Measurements from ENCODE around the gene SUSD4. TPM values are rescaled to one million over a fixed set of nuclear protein-coding genes. Genes with fewer than 3 reads are reported as not detected.
A peak's percentile ranks its signal among the peaks of the same experiment; 100 is the strongest.

The SUSD4 gene
- total and polyA plus RNA-seq, 9 of the 15 experiments (the other 6 are each of a cell fraction or from before 2014, with no cell fraction given), result 0.06 to 1.7 (median 0.09) TPM; not detected in 4

DNA sequence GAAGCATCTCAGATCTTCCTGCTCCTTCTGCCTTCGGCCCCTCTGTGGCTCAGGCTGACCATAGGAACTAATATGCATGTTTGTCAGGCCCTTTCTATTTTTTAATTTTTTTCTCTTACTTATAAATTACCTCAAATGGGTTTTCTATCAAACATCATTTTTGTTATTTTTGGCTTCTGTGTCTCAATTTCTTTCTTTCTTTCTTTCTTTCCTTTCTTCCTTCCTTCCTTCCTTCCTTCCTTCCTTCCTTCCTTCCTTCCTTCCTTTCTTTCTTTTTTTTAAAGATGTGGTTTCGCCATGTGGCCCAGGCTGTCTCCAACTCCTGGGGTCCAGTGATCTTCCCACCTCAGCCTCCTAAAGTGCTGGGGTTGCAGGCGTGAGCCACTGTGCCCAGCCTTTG lies 184.7 kb downstream of the SUSD4 start:
- H3K9ac ChIP-seq (ENCODE audit: insufficient read depth in 1 of 2, low read depth in 2 of 2, low read length in 2 of 2), result no peak overlapping the region
- ChIA-PET POLR2A (no interaction called here), CTCF (ENCODE audit: low intra/inter-chr PET ratio) (no interaction called here)
- ATAC-seq (no peak), FAIRE-seq (no peak), DNase-seq (ENCODE audit: extremely low read depth in 1 of 4, low spot score in 3 of 4) (no peak)
- no peaks in the 10 kb centered on the region for H3K79me2 ChIP-seq (ENCODE audit: control insufficient read depth, insufficient read depth, low read length)
- H2AFZ ChIP-seq (ENCODE audit: low read depth, low read length), result no peak overlapping the region
- H3K9me1 ChIP-seq (ENCODE audit: control insufficient read depth, insufficient read depth, low read length), result no peaks in the 10 kb centered on the region
- no peaks in the 10 kb centered on the region for H4K20me1 ChIP-seq (replicated peaks; ENCODE audit: control insufficient read depth, insufficient read depth, low read length)
- 40% methylated on average over 3 of the region's 3 CpGs for whole genome bisulfite sequencing (ENCODE audit: insufficient coverage, low coverage, missing lambda C conversion rate)
- H3K4me1 ChIP-seq (replicated peaks in 1 of 2; ENCODE audit: control insufficient read depth in 2 of 2, insufficient read depth in 2 of 2, low read length in 2 of 2), result no peaks in the 10 kb centered on the region; a peak in 2 of 5 replicates
- H3K27me3 ChIP-seq (ENCODE audit: control insufficient read depth in 2 of 2, insufficient read depth in 2 of 2, low read length in 2 of 2), result no peaks in the 10 kb centered on the region; a peak in 1 of 5 replicates
- no peaks in the 10 kb centered on the region for H3K36me3 ChIP-seq (ENCODE audit: control insufficient read depth, insufficient read depth, low read length)
- in situ Hi-C loops (cut with MboI) (no loop called here), intact Hi-C loops (cut with micrococcal nuclease) (loop anchor here (5.0 kb wide), 1 partner anchor 153 kb away; no protein-coding TSS in a partner anchor)
- no peak overlapping the region for H3K4me3 ChIP-seq
- no peak overlapping the region for H3K4me2 ChIP-seq (ENCODE audit: insufficient read depth, low read length)
- H3K27ac ChIP-seq (ENCODE audit: extremely low read depth, low read depth, low read length), result no peak overlapping the region
- no peak for TF ChIP-seq MYC (IDR thresholded peaks at IDR 0.05; ENCODE audit: low read depth, low read length)
- TF ChIP-seq MYC (CRISPR knock-in tag; IDR thresholded peaks at IDR 0.05; ENCODE audit: borderline replicate concordance, low read depth), result no peak
- TF ChIP-seq, protein P1, sequence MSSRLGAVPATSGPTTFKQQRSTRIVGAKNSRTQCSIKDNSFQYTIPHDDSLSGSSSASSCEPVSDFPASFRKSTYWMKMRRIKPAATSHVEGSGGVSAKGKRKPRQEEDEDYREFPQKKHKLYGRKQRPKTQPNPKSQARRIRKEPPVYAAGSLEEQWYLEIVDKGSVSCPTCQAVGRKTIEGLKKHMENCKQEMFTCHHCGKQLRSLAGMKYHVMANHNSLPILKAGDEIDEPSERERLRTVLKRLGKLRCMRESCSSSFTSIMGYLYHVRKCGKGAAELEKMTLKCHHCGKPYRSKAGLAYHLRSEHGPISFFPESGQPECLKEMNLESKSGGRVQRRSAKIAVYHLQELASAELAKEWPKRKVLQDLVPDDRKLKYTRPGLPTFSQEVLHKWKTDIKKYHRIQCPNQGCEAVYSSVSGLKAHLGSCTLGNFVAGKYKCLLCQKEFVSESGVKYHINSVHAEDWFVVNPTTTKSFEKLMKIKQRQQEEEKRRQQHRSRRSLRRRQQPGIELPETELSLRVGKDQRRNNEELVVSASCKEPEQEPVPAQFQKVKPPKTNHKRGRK (tag; IDR thresholded peaks at IDR 0.05), result peak; percentile 66; the same call in 1 of the 2 replicates
- no peaks in the 10 kb centered on the region for H3K9me3 ChIP-seq (replicated peaks; ENCODE audit: control insufficient read depth, insufficient read depth, low read depth, low read length)
- no TSS peak for BruUV-seq (replicated peaks)

DNA sequence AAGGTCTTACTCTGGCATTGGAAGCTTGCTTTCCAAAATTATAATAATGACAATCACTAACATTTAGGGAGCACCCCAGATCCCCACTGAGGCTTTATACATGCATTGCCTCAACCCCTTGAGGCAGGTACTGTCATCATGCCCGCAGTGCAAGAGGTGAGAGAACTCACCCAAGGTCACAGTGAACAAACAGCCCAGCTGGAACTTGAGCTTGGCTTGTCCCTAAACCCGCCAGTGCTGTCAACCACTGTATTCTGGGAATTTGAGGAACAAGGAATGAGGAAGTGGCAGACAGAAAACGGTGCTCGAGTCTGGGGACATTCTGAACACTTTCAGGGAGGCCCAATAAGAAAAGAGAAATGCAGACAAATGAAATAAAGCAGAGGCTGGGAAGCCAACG lies 186.3 kb downstream of the SUSD4 start:
- in situ Hi-C loops (cut with MboI) (no loop called here), intact Hi-C loops (cut with micrococcal nuclease) (loop anchor here (5.0 kb wide), 1 partner anchor 155 kb away; no protein-coding TSS in a partner anchor)
- no peak overlapping the region for H3K4me2 ChIP-seq (ENCODE audit: insufficient read depth, low read length)
- ATAC-seq (no peak), DNase-seq (ENCODE audit: extremely low read depth in 1 of 4, low spot score in 3 of 4) (peak in 1 of 4 experiments; percentile 25), FAIRE-seq (no peak)
- no peaks in the 10 kb centered on the region for H3K36me3 ChIP-seq (ENCODE audit: control insufficient read depth, insufficient read depth, low read length)
- BruUV-seq (replicated peaks), result no TSS peak
- WGBS (ENCODE audit: insufficient coverage, low coverage, missing lambda C conversion rate), result 3% methylated on average over 5 of the region's 5 CpGs
- no peaks in the 10 kb centered on the region for H3K9me1 ChIP-seq (ENCODE audit: control insufficient read depth, insufficient read depth, low read length)
- CTCF ChIA-PET (ENCODE audit: low intra/inter-chr PET ratio), result no interaction called here
- H3K79me2 ChIP-seq (ENCODE audit: control insufficient read depth, insufficient read depth, low read length), result no peaks in the 10 kb centered on the region
- H3K4me1 ChIP-seq (replicated peaks in 1 of 2; ENCODE audit: control insufficient read depth in 2 of 2, insufficient read depth in 2 of 2, low read length in 2 of 2), result no peaks in the 10 kb centered on the region; a peak in 2 of 5 replicates
- H3K27me3 ChIP-seq (ENCODE audit: control insufficient read depth in 2 of 2, insufficient read depth in 2 of 2, low read length in 2 of 2), result no peaks in the 10 kb centered on the region; a peak in 1 of 5 replicates
- no peaks in the 10 kb centered on the region for H4K20me1 ChIP-seq (replicated peaks; ENCODE audit: control insufficient read depth, insufficient read depth, low read length)
- no peak overlapping the region for H3K9ac ChIP-seq (ENCODE audit: insufficient read depth in 1 of 2, low read depth in 2 of 2, low read length in 2 of 2)
- H3K27ac ChIP-seq (ENCODE audit: extremely low read depth, low read depth, low read length), result no peak overlapping the region
- no peak overlapping the region for H3K4me3 ChIP-seq
- POLR2A ChIA-PET, result interaction anchor here (1.4 kb wide), 1 partner anchor 12 kb away, joined by 5 read pairs; no protein-coding TSS in a partner anchor
- H2AFZ ChIP-seq (ENCODE audit: low read depth, low read length), result peak overlapping the region; percentile 37; the same call in 1 of the 2 replicates
- no peaks in the 10 kb centered on the region for H3K9me3 ChIP-seq (replicated peaks; ENCODE audit: control insufficient read depth, insufficient read depth, low read depth, low read length)
- peak in 1 of 2 experiments; percentile 35; a peak in 1 of 4 replicates for TF ChIP-seq TEAD1 (CRISPR knock-in tag; IDR thresholded peaks at IDR 0.05)
- 0 out of 2 replicates have a peak, but pooled peaks have one; percentile 23 for TF ChIP-seq L3MBTL2 (IDR thresholded peaks at IDR 0.05)
- TF ChIP-seq ELF1 (tag; IDR thresholded peaks at IDR 0.05), result peak; percentile 49; the same call in 1 of the 2 replicates
- TF ChIP-seq SMAD4 (CRISPR knock-in tag; conservative IDR thresholded peaks at IDR 0.05), result 0 out of 2 replicates have a peak, but pooled peaks have one; percentile 38
- TF ChIP-seq C11orf30 (IDR thresholded peaks at IDR 0.05; ENCODE audit: low read depth), result no peak
- TF ChIP-seq ESRRA (IDR thresholded peaks at IDR 0.05; ENCODE audit: borderline replicate concordance, low read depth), result peak; percentile 69
- TF ChIP-seq ZNF263 (CRISPR knock-in tag; IDR thresholded peaks at IDR 0.05; ENCODE audit: borderline replicate concordance), result peak; percentile 71
- TF ChIP-seq TEAD4 (IDR thresholded peaks at IDR 0.05; ENCODE audit: low read length), result peak; percentile 27; the same call in 1 of the 2 replicates
- no peak for TF ChIP-seq TEAD4 (CRISPR knock-in tag; IDR thresholded peaks at IDR 0.05; ENCODE audit: borderline replicate concordance)
- TF ChIP-seq SPI1 (IDR thresholded peaks at IDR 0.05; ENCODE audit: borderline replicate concordance, low read depth, low read length), result peak; percentile 99

All from K562 (cell line).